GM19452 (cell line): ENCODE data around the gene GREM1.

Experiments
- ATAC-seq: cut with Tn5 transposase; IDR thresholded peaks from one replicate; pipeline ENCODE4 v1.9.1; 2021; ENCODE audit not compliant: unreplicated experiment

The GREM1 gene

DNA sequence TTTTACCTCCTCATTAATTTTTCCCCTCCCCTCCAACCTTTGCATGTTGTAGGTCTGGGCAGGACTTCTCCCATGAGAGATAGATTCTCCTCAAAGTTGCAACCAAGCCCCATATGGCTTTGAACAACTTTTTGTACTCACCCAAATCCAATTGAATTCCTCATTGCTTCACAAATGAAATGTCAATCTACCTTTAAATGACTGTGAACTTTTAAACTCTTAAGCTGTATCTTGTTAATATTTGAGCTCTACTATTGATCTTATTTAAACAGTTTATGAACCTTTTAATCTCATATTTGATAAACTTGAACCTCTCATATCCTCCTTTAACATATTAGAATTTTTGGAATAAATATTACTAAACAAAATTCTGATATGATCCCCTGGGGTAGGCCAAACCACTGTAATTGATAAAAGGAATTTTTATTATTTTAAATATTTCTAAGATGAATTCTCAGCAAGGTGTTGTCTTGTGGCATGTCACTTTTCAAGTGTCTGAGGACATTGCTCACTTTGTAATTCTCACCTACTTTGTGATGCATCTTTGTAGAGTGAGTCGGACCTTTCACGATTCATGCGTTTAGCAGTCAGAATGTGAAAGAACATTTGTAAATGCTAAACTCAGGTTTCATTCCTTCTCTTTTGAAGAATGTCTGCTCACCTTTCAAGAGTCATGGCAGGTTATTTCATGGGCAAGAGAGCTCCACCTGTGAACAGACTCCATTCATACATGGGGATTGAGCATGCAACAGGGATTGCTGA, 23.4 kb upstream of the GREM1 start:
- ATAC-seq: no peak

DNA sequence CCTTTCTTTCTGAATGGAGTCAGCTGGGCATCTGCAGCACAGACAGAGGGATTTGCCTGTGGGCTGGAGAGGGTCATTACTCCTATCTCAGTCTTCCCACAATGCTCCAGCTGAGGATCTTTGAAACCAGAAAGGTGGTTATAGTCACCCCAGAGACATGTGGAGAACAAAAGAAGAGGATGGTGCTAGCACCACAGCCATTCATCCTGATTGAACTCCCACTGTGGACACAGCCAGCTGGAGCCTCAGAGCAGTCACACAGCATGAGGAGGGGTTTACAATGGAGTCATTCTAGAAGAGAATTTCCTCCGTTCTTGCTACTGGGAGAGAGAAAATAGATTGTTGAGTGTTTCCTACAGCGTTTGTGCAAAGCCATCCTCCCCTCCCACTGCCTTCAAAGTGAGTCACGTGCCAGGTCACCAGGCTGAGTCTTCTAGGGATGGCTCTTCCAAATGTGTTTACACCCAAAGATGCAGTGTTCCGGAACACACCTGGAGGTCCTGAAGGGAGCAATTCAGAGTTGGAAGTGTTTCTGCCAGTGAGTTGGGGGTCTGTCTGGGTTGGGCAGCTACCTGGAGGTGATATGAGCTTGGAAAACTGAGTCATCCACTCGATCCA, 18.9 kb upstream of the GREM1 start:
- ATAC-seq: no peak

DNA sequence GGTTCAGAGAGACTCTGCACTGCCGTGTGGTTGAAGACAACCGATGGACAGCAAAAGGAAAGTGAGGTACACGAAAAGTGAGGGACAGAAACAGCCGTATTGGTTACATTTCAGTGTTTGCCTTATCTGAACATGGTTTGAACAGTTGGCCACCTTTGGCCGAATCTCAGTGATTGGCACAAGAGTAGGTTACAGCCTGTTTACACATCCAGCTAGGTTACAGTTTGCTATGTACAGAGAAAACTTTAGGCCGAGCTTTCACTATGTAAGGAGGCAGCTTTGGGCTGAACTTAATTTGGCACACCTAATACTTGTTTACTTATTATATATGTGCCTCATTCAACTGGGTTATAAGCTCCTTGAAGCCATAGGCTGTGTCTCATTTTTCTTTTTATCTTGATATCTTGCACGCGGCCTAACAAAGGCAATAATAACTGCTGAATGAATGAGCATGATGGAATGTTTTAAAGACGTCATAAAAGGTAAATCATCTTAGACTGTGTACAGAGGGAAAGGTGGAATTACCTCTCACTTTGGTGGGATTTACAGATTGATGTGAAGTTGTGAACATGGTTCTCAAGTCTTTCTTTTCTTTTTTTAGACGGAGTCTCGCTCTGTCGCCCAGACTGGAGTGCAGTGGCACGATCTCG, 17.2 kb upstream of the GREM1 start:
- no peak for ATAC-seq

DNA sequence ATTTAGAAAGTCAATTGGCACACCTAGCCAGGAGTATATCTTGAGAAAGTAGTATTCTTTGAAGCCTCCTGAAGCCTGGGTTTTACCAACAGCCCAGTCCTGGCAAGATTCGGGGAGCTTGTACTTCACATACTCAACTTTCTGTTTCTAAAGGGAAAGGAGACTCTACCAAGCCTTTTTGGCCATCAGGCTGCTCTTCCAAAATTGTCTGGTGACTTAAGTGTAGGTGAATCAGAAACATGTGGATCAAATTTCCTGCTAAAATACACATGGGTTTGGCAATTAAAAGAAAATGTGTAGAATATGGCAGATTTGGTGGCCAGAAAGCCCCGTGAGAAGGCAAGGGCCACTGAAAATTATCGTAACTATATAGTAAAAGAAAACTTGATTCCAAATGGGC, 15.9 kb upstream of the GREM1 start:
- ATAC-seq: no peak

DNA sequence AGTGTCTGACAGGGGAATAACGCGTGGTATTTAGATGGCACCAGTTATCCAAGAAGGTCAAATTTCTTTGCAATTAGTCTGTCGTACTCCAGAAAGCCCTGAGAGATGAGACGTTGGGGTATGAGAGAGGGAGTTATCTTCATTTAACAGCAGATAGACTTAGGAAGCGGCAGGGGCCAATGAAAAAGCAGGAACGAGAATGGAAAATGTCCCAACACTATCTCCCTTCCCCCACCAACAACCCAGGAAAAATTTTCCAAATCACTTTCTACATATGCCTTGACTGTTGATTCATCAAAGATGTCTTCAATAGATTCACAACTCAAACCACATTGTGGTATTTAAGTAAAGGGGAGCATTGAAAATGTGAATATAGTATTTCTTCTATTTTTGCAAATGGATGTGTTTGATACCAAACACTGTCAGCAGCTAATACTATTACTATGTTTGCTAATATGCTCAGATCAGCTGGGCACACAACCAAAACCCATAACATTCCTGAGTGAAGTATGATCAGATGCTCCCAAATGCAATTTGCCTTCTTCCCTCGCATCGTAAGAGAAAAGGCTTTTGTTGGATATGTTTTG, 13.3 kb upstream of the GREM1 start:
- no peak for ATAC-seq

DNA sequence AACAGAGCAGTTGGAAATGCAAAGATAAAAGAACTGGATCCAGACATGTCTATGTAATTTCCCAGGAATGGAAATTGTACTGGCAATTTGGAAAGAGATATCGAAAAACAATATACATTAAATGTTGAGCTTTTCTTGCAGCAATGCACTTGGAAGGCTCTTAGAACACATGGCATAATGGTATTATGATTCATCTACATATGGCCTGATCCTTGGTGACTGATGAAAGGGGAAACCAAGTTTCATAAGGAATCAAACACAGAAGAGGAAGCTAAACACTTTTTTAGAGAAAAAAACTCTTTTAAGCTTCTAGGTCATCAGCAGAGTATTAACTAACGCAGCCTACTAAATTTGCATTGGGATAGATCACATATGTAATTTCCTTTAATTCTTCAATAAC, 12.4 kb upstream of the GREM1 start:
- ATAC-seq: no peak

DNA sequence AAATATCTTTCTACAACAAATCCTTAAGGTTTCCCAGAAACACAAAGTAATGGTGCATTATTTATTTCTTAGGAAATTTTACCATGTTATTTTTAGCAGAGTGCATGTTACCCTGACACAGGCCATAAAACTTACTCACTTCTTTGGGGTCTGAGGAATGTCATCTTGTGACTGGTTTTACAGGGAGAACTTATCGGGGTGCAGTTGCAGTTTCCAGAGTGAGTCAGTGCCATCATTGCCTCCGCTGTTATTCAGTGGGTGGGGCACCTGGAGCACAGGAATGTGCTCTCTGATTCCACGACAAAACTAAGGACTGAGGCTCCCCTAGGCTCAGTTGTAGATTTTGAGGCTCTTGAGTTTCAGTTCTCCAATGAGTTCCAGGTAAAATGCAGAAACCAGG, 11.1 kb upstream of the GREM1 start:
- ATAC-seq: no peak

DNA sequence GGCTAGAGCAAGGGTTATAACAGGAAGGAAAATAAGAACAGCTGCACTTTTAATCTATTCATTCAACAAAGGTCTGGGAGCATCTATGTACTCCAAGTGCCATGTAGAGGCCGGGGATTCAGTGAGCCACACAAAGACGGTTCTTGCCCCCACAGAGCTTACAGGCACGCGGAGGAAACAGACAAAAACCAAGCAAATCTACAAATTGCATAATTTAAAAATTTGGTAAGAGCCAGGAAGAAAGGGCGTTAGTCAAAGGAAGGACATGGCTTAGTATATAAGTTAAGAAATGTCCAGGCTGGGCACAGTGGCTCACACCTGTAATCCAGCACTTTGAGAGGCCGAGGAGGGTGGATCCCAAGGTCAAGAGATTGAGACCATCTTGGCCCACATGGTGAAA, 10.4 kb upstream of the GREM1 start:
- ATAC-seq: no peak

DNA sequence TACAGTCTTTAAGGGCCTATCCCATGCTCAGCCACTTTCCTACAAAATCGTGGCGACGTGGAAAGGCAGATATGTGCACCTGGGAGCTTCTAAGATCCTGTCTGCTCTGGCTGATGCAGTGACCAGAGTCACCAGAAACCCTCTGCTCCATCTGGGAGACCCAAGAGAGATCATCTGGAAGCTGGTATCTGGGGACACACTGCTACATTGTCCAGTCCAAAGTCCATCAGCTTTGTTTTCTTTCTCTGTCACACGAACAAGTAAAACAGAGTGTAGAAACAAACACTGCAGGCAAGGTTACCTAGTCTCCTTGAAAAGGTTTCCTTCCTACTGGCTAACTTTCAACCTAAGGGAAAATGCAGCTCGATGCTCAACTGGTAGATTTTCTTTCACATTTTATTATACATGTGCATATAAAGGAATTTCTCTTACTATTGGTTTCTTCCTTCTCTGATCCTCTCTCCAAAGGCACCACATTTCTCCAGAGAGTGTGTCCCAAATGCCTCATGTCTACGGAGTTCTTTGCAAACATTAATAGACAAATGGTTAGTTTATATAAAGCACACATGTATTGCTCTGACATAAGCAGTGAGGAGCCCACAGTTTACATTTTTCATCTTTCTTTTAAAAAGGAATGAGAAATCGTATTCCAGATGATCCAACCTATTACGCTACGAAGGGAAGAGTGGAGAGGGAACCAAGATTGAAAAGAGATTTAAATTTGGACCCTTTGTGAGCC, 8.3 kb upstream of the GREM1 start:
- ATAC-seq: no peak

DNA sequence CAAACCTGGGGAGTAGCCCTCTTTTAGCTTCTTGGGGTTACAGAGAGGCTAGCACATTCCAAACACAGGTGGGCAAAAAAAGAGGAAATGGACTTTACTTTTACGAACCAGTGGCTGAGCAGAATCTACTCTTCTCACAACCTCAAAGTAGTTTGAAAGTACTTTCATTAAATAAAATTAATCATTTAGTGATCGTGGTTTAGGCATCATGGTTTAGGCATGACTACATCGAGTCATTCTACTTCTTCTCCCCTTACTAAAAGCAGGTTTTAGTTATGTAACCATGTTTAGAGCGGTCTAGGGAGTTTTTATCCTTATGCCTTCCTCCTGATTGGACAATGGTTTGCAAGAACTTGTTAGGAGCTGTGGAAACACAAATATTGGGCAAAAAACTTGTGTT, 2.5 kb upstream of the GREM1 start:
- ATAC-seq: peak; percentile 80

DNA sequence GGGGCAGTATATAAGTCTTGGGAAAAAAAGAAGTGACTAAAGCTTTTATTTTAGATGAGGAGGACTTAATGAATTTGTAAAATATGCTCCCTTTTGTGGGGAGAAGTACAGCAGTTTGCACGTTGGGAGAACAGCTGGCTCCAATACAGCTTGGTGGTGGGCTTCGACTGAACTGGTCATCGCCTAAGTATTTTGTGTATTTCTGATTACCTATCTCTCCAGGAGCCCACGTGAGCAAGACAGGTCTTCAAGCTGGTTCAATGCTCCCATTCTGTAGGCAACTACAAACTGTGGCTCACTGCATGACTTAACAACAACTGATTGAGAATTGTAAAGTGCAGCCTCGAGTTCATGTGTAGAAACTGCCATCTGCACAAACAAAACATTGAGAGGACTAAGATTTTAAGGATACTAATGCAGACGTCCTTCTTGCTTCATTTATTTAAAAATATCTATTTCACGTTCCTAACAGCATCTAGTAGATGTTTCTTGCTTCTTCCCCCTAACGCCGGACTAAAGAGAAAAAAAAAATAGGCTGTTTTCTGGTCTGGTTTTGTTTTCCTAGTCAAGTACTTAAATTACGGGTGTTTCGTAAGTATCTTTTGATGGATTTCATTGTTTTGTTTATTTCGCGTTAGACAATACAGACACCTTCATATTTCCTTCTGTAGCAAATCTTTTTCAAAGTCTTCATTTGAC, 1.4 kb upstream of the GREM1 start:
- no peak for ATAC-seq

DNA sequence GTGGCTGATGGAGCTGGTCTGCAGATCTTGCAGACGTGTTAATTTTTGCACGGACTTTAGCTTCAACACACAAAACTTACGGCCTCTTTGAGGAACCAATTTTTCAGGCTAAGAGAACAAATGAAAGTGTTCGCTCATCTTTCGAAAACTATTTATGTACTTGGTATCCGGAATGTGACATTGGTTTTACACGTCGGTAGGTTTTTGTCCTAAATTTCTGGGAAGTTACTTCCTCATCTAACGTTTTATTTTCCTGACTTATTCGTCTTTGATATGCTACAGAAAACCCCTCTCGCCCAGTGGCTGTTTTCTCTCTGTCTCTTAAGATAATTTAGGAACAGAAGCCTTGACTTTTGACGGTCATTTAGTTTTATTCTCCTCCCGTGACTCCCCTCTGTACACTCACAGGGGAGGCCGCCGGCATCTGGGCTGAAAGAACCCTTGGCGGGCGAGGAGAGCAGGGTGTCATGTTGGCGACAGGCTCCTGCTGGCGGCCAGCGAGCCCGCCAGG, 834 bp upstream of the GREM1 start:
- ATAC-seq: no peak

DNA sequence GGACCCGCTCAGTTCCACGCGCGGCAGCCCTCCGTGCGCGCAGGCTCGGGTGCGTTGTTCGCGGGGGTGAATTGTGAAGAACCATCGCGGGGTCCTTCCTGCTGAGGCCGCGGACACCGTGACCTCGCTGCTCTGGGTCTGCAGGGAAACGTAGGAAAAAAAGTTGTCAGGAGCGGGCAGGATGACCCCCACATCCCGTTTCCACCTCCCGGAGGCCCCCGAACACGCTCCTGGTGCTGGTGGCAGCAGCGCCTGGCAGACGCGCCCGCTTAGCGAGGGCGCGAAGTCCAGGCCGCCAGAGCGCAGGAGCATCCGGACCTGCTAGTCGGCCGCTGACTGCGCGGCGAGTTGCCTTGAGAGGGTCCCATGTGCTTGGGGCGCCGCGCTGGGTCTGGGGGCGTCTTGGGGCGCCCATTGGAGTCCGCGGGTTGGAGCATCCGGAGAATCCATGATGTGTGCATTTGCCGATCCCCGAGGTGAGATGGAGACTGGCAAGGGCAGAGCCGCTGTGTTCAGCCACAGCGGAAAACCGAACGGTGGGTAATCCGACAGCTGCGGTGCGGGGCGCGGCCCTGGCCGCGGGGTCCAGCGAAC, 520 bp downstream of the GREM1 start:
- ATAC-seq: no peak

DNA sequence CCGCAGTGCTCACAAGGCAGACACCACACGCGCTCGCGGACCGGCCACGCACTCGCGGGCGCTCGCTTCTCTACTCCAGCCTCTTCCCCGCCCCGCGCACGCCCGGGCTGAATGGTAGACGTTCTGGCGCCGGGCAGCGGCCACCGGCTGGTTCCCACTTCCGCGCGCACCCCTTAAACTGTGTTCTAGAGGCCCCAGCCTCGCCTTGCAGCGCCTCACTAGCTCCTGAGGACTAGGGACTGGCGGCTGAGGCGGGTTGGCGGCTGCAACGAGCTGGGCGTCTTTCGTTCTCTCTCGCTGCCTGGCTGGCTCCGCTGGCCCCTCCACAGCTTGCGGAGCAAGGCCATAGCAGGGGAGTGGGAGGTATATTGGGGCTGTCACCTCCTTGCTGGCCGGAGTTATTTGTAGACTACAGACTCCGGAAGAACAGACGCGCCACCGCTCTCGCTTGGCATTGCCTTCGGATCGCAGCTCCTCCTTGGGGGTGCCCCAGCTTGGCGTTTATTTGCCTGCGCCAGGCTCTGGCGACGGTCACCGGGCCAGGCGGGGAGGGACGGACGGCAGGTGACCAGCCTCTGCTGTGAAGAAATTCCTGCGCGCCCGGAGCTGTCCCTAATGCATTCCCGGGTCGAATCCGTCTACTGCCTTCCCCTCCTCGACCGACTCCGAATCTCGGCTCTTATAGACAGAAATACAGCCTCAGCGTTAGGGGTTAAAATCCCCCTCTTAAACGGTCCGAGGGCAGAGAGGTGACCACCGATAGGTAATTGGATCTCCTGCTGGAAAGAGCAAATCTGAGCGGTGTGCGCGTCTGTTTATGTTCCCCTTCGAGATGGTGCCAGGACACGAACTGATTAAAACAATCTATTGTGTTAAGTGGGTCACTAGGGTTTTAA, 1.3 kb downstream of the GREM1 start:
- no peak for ATAC-seq

DNA sequence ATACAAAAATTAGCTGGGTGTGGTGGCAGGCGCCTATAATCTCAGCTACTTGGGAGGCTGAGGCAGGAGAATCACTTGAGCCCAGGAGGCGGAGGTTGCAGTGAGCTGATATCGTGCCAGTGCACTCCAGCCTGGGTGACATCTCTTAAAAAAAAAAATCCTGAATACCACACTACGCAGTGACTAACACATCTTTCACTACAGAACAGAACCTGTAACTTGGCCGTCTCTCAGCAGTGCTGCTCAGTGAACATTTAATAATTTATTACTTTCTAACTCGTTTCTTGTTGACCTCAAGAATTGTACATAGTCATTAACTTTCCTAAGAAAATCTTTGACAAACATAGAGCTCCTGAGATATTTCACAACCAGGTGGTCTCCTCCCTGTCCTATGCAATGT, 3.8 kb downstream of the GREM1 start:
- no peak for ATAC-seq

DNA sequence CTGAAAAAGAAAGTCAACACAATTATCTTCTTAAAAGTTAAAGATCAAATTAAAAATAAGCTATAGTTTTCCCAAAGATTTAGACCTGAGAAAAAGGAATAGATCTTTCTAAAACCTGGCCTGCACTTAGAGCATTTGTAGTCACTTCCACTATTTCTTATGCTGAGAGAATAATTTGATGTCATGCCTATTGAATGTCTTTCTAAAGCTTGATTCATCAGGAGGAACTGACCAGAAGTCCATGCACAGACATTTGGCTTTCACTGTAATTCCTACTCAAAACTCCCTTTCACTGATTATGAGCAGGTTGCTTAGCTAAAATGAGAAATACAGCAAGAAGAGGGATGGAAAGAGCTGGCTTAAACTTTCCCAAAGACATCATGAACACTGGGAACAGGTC, 4.3 kb downstream of the GREM1 start:
- no peak for ATAC-seq

DNA sequence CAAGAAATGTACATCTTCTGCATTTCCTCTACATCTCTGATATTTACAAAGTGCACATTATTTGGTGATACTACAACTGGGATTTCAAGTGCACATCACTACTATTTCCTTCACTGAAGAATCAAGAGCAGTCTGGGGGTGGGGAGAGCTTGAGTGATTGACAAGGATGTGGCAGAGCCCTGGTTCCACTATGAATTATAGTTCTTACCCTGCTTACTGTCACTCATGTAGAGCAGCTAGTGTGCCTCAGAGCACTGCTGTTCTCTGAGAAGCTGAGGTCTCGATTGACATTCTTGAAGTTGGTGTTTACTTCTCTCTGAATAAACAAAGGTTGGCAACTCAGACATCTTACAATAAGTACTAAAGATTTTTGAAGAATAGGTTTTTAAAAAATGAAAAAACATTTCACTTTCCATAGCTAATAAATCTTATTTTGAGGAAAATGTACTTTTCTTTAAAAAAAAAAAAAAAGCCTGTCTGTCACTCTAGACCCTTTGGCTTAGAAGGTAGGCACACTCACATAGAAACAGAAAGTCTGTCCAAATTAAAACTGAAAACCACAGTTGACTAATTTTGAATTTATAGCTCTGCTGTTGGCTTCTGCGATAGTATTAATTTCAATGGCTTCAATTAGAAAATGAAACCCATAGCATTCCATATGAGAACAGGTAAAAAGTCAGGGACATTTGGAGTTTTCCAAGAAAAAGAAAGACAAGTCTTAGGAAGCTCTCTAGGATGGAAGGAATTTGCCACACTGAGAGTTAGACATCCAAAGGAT, 5.6 kb downstream of the GREM1 start:
- ATAC-seq: peak; percentile 93

DNA sequence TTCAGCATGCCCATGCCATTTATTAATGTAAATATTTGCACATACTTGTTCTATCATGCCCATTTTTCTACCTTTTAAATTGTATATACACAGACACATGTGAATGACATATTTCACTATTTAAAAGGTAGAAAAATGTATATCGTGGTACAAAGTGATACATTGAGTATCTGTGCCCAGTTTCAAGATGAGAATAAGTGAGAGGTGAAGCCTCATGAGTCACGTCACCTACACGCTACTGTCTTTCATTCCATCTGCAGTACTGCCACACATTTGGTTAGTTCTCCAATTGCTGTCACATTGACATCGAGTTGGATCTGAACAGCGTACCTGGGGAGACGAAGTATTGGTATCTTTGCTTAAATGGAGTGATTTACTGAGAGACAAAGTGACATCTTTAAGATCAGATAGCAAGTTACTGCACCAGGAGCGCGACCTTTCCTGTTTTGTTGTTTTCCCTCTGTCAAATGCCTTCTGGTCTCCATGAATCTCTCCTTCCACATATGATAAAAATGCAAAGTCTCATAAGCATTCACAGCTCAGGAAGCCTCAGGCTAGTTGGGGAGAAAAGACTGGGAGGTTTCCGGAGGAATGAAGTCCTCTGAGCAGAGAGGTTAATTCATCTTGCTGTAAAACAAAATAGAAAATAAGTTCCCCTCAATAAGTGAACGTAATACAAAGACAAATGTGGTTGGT, 12.0 kb downstream of the GREM1 start:
- ATAC-seq: no peak
